GM12865 (cell line): ENCODE results near the gene ATP6AP1.

Experiments
- DNase-seq: peaks from one replicate; pipeline ENCODE4 v3.0.0; 2010; ENCODE audit warnings: low read depth
- H3K4me3 ChIP-seq: 2 replicates; pipeline ENCODE4 v1.5.1; 2011; ENCODE audit warnings: mild to moderate bottlenecking, low read depth, low read length, control low read depth
- CTCF ChIP-seq: IDR thresholded peaks from 2 replicates; pipeline ENCODE4 v1.5.1; 2011; ENCODE audit warnings: low read length, control low read depth, low read depth, inconsistent platforms; ENCODE audit not compliant: insufficient read depth; ENCODE audit errors: missing control alignments

The ATP6AP1 gene

GRCh38 chrX:154434394-154435168, 6.1 kb downstream of the ATP6AP1 start:
- TF ChIP-seq CTCF: no peak
- DNase-seq: no peak
- no peak overlapping the region for H3K4me3 ChIP-seq

DNA sequence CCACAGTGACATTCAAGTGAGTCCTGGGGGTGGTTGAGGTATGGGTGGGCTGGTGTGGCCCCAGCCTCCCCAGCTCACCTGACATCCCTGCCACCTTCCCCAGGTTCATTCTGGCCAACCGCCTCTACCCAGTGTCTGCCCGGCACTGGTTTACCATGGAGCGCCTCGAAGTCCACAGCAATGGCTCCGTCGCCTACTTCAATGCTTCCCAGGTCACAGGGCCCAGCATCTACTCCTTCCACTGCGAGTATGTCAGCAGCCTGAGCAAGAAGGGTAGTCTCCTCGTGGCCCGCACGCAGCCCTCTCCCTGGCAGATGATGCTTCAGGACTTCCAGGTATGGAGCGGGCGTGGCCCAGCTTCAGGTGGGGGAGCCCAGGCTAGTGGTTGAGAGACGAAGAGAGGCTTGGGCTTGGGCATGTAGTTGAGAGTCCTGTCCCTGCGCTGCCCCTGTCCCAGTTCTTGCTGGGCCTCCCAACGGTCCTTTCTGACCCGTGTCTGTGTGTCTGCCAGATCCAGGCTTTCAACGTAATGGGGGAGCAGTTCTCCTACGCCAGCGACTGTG, 6.8 kb downstream of the ATP6AP1 start:
- H3K4me3 ChIP-seq: no peak overlapping the region
- DNase-seq: no peak
- TF ChIP-seq CTCF: no peak

GRCh38 chrX:154436374-154436982, 8.0 kb downstream of the ATP6AP1 start:
- H3K4me3 ChIP-seq: peak overlapping the region; percentile 73
- DNase-seq: peak; percentile 61
- TF ChIP-seq CTCF: no peak

GRCh38 chrX:154436983-154437752, 8.7 kb downstream of the ATP6AP1 start, which contains the start of gene GDI1:
TSS of gene GDI1 (plus strand) at chrX:154437154. CDS start at chrX:154437255, 101 bp downstream.
- peak; percentile 70 for DNase-seq
- peak within 1 kb of the TSS; percentile 73 for H3K4me3 ChIP-seq
- TF ChIP-seq CTCF: no peak

- peak overlapping the region; percentile 73 for H3K4me3 ChIP-seq
- TF ChIP-seq CTCF: no peak
- no peak for DNase-seq
These were observed 9.8 kb downstream of the ATP6AP1 start for GRCh38 chrX:154437971-154438893.

DNA sequence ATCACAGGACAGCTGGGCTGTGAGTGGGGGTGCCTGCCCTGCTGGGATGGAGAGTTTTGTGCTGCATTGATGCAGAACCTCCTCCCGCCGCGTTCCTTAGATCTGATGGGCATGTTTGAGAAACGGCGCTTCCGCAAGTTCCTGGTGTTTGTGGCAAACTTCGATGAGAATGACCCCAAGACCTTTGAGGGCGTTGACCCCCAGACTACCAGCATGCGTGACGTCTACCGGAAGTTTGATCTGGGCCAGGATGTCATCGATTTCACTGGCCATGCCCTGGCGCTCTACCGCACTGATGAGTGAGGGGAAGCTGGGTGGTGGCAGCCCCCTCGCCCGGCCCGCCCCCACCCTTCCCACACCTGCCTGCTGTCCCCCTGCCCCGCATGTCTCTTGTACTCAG, 11.4 kb downstream of the ATP6AP1 start:
- no peak for DNase-seq
- no peak overlapping the region for H3K4me3 ChIP-seq
- TF ChIP-seq CTCF: no peak
